ENCODE results near the gene TKTL1.

The TKTL1 gene

DNA sequence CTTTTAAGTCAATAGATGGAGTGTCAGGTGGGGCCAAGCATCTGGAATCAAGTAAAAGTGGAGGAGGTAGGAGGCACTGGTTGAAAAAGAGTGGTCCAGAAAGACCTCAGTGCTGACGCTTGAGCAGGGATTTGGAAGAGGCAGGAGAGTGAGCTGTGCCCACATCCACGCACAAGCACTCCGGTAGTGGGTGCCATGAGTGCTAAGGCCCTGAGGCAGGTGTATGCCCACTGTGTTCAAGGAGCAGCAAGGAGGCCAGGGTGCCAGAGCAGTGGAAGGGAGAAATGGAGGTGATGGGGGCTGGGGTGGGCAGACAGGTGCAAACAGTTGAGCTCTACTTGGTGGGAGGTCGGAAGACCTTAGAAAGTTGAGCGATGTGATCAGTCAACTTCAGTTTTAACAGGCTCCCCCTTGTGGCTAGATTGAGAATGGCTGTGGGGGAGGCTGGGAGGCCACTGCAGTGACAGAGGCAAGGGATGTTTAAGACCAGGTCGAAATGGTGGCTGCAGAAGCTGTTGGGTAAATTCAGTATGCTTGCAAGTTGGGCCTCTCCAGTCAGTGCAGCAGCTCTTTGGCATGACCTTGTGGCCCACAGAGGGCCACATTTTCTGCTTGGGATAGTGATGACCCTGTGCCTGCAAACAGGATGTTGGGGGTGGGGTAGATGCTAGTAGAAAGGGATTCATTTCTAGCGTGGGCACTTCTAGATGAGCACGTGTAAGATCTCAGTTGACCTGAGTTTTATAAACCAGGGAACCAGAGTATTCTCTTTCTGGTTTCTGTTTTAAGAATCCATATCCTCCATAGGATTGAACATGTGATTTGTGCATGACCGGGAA lies 12.7 kb downstream of the TKTL1 start:
- Histone ChIP-seq H3K9ac (no peak overlapping the region), H3K27me3 (ENCODE audit: control insufficient read depth, insufficient read depth, low read length) (no peaks in the 10 kb centered on the region), H3K79me2 (no peaks in the 10 kb centered on the region), H3K4me3 (ENCODE audit: low read depth, low read length) (no peak overlapping the region), H3K27ac (no peak overlapping the region), H3K4me1 (no peaks in the 10 kb centered on the region), H3K9me3 (ENCODE audit: control insufficient read depth, low read length) (no peaks in the 10 kb centered on the region), H3K4me2 (ENCODE audit: low read length) (no peak overlapping the region), H2AFZ (no peak overlapping the region), H3K36me3 (ENCODE audit: control insufficient read depth, insufficient read depth, low read length) (no peaks in the 10 kb centered on the region)
- TF ChIP-seq, protein P1, sequence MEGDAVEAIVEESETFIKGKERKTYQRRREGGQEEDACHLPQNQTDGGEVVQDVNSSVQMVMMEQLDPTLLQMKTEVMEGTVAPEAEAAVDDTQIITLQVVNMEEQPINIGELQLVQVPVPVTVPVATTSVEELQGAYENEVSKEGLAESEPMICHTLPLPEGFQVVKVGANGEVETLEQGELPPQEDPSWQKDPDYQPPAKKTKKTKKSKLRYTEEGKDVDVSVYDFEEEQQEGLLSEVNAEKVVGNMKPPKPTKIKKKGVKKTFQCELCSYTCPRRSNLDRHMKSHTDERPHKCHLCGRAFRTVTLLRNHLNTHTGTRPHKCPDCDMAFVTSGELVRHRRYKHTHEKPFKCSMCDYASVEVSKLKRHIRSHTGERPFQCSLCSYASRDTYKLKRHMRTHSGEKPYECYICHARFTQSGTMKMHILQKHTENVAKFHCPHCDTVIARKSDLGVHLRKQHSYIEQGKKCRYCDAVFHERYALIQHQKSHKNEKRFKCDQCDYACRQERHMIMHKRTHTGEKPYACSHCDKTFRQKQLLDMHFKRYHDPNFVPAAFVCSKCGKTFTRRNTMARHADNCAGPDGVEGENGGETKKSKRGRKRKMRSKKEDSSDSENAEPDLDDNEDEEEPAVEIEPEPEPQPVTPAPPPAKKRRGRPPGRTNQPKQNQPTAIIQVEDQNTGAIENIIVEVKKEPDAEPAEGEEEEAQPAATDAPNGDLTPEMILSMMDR (IDR thresholded peaks at IDR 0.05) = peak; percentile 66

DNA sequence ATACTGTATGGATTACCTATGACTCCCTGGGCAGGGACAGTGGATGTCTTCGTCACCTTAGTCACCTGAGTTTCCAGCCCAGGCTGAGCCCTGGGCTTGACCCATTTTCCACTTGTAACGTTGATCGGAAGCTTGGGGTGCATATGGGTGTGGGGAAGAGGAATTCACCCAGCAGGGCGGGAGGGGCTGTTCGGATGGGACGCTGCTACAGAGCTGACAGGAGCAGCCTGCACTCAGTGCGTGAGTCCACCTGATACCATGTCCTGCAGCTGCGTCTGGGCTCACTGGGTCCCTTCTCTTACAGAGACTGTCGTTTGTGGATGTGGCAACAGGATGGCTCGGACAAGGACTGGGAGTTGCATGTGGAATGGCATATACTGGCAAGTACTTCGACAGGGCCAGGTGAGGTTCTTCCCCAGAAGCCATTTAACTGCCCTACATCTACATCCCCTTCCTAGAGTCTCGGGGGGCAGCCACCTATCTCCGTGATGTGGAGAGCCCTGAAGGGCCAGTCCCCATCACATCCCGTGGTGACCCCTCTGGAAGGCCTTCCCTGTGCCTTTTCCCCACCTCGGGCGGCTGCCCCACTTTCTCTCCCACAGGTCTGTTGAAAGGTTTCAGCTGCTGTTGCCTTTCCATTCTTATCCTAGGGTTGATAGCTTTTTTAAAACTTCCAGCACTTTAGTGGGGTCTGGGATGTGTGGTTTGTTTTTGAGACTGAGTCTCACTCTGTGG lies 13.6 kb downstream of the TKTL1 start:
- Histone ChIP-seq H3K9ac (no peak overlapping the region), H2AFZ (no peak overlapping the region), H3K4me3 (ENCODE audit: low read depth, low read length) (no peak overlapping the region), H3K4me1 (no peaks in the 10 kb centered on the region), H3K9me3 (ENCODE audit: control insufficient read depth, low read length) (no peaks in the 10 kb centered on the region), H3K4me2 (ENCODE audit: low read length) (no peak overlapping the region), H3K36me3 (ENCODE audit: control insufficient read depth, insufficient read depth, low read length) (no peaks in the 10 kb centered on the region), H3K79me2 (no peaks in the 10 kb centered on the region), H3K27ac (no peak overlapping the region), H3K27me3 (ENCODE audit: control insufficient read depth, insufficient read depth, low read length) (no peaks in the 10 kb centered on the region)
- TF ChIP-seq, protein P1 (IDR thresholded peaks at IDR 0.05) = no peak

DNA sequence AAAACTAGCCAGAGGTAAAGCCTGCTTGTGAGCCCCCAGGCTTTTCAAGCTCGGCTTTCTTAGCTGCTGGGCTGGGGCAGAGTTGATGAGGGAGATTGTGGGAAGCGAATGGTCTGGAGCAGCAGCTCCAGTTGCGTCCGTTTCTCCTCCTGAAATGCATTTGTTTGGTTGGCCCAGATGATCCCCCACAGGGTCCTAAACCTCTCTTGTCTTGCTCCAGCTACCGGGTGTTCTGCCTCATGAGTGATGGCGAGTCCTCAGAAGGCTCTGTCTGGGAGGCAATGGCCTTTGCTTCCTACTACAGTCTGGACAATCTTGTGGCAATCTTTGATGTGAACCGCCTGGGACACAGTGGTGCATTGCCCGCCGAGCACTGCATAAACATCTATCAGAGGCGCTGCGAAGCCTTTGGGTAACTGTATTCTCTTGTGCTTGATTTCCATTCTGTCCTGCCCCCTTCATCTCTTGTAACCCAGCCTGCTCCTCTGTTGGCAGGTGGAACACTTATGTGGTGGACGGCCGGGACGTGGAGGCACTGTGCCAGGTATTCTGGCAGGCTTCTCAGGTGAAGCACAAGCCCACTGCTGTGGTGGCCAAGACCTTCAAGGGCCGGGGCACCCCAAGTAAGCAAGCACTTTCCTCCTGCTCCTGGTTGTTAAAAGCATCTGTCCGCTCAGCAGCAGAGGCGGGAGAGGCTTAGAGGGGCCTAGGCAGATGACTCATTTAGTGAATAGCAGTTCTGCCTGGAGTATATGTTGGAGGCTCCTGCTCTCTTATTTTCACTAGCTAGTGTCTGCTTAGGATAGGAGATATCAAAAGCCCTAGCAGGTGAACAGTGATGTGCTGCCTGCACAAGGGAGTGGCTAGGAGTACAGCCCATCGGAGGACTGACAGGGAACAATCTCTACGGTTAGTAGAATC lies 15.3 kb downstream of the TKTL1 start:
- no peaks in the 10 kb centered on the region for H3K79me2 ChIP-seq
- H3K4me3 ChIP-seq (ENCODE audit: low read depth, low read length) = no peak overlapping the region
- no peak overlapping the region for H3K27ac ChIP-seq
- H3K9ac ChIP-seq = no peak overlapping the region
- no peaks in the 10 kb centered on the region for H3K27me3 ChIP-seq (ENCODE audit: control insufficient read depth, insufficient read depth, low read length)
- TF ChIP-seq, protein P1 (IDR thresholded peaks at IDR 0.05) = no peak
- no peaks in the 10 kb centered on the region for H3K36me3 ChIP-seq (ENCODE audit: control insufficient read depth, insufficient read depth, low read length)
- no peak overlapping the region for H3K4me2 ChIP-seq (ENCODE audit: low read length)
- H3K4me1 ChIP-seq = no peaks in the 10 kb centered on the region
- no peak overlapping the region for H2AFZ ChIP-seq
- no peaks in the 10 kb centered on the region for H3K9me3 ChIP-seq (ENCODE audit: control insufficient read depth, low read length)

DNA sequence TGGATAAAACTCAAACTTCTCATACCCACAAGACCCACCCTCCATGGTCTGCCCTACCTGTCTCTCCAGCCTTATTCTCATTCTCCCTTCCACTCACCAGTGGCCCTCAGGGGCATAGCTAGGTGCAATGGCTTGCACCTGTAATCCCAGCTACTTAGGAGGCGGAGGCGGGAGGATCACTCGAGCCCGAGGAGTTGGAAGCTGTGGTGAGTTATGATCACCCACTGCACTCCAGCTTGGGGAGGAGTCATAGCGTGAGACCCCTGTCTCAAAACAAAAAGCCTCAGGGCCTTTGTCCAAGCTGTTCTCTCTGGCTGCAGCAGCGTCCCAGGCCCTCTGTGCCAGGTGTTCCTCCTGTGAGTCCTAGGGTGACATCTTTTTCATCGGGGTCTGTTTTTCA lies 16.5 kb downstream of the TKTL1 start:
- Histone ChIP-seq H3K79me2 (no peaks in the 10 kb centered on the region), H3K4me1 (no peaks in the 10 kb centered on the region), H3K36me3 (ENCODE audit: control insufficient read depth, insufficient read depth, low read length) (no peaks in the 10 kb centered on the region), H2AFZ (no peak overlapping the region), H3K4me3 (ENCODE audit: low read depth, low read length) (no peak overlapping the region), H3K27me3 (ENCODE audit: control insufficient read depth, insufficient read depth, low read length) (no peaks in the 10 kb centered on the region), H3K4me2 (ENCODE audit: low read length) (no peak overlapping the region), H3K27ac (no peak overlapping the region), H3K9ac (no peak overlapping the region), H3K9me3 (ENCODE audit: control insufficient read depth, low read length) (no peaks in the 10 kb centered on the region)
- TF ChIP-seq, protein P1 (IDR thresholded peaks at IDR 0.05) = no peak
